Subcutaneous adipose tissue (tissue), 4 donors: Measurements from ENCODE around the gene ADAMTSL5. TPM values are rescaled to one million over a fixed set of nuclear protein-coding genes. Genes with fewer than 3 reads are reported as not detected.

Experiments used
- total RNA-seq, 4 donors: library from RNA; depleted of rRNA; stranded (reverse); fragments of >200 nt; gene quantifications; one replicate each; pipeline ENCODE4 v1.1.0, GENCODE V29; 2016
- TF ChIP-seq, protein P1 (sequence below): fragments of 450-650 bp; IDR thresholded peaks from one replicate; pipeline ENCODE4 v1.5.1; 2016; ENCODE audit warnings: low read depth, mild to moderate bottlenecking, control low read depth, antibody characterized with exemption, moderate library complexity

Gene ADAMTSL5
- total RNA-seq, 4 donors from 2014 or later, result 0.51 to 1.3 TPM; not detected in 2

DNA sequence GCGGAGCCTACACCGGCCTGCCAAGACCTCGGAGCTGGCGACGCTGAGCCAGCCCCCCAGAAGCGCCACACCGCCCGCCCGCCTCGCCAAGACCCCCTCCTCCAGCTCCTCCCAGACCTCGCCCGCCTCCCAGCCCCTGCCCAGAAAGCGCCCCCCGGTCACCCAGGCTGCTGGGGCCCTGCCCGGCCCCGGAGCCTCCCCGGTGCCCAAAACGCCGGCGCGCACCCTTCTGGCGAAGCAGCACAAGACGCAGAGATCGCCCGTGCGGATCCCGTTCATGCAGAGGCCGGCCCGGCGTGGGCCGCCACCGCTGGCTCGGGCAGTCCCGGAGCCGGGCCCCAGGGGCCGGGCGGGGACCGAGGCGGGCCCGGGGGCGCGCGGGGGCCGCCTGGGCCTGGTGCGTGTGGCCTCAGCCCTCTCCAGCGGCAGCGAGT lies 44.0 kb downstream of the ADAMTSL5 start:
- TF ChIP-seq, protein P1, sequence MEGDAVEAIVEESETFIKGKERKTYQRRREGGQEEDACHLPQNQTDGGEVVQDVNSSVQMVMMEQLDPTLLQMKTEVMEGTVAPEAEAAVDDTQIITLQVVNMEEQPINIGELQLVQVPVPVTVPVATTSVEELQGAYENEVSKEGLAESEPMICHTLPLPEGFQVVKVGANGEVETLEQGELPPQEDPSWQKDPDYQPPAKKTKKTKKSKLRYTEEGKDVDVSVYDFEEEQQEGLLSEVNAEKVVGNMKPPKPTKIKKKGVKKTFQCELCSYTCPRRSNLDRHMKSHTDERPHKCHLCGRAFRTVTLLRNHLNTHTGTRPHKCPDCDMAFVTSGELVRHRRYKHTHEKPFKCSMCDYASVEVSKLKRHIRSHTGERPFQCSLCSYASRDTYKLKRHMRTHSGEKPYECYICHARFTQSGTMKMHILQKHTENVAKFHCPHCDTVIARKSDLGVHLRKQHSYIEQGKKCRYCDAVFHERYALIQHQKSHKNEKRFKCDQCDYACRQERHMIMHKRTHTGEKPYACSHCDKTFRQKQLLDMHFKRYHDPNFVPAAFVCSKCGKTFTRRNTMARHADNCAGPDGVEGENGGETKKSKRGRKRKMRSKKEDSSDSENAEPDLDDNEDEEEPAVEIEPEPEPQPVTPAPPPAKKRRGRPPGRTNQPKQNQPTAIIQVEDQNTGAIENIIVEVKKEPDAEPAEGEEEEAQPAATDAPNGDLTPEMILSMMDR, result no peak

DNA sequence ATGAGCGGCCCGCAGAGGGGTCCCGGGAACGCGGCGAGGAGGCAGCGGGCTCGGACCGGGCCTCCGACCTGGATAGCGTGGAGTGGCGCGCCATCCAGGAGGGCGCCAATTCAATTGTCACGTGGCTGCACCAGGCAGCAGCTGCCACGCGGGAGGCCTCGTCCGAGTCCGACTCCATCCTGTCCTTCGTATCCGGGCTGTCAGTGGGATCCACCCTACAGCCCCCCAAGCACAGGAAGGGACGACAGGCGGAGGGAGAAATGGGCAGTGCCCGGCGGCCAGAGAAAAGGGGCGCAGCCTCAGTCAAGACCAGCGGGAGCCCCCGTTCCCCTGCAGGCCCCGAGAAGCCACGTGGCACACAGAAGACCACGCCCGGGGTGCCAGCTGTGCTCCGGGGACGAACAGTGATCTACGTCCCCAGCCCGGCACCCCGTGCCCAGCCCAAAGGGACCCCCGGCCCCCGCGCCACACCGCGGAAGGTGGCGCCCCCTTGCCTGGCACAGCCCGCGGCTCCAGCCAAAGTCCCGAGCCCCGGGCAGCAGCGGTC lies 44.5 kb downstream of the ADAMTSL5 start:
- TF ChIP-seq, protein P1, result no peak

DNA sequence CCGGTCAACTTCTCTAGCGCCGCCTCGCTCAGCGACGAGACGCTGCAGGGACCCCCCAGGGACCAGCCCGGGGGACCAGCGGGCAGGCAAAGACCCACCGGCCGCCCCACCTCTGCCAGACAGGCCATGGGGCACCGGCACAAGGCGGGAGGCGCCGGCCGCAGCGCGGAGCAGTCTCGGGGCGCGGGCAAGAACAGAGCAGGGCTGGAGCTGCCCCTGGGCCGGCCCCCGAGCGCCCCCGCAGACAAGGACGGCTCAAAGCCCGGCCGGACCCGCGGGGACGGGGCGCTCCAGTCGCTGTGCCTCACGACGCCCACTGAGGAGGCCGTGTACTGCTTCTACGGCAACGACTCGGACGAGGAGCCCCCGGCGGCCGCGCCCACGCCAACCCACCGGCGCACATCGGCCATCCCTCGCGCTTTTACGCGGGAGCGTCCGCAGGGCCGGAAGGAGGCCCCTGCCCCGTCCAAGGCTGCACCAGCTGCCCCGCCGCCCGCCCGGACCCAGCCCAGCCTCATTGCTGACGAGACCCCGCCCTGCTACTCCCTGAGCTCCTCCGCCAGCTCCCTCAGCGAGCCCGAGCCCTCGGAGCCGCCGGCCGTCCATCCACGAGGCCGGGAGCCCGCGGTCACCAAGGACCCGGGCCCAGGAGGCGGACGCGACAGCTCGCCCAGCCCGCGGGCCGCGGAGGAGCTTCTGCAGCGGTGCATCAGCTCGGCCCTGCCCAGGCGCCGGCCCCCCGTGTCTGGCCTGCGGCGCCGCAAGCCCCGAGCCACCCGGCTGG lies 45.1 kb downstream of the ADAMTSL5 start:
- TF ChIP-seq, protein P1, result no peak

DNA sequence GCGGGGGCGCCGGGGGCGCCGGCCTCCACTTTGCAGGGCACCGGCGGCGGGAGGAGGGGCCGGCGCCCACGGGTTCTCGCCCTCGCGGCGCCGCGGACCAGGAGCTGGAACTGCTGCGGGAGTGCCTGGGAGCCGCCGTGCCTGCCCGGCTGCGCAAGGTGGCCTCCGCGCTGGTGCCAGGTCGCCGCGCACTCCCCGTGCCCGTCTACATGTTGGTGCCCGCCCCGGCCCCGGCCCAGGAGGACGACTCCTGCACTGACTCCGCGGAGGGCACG lies 45.7 kb downstream of the ADAMTSL5 start:
- TF ChIP-seq, protein P1, result no peak

DNA sequence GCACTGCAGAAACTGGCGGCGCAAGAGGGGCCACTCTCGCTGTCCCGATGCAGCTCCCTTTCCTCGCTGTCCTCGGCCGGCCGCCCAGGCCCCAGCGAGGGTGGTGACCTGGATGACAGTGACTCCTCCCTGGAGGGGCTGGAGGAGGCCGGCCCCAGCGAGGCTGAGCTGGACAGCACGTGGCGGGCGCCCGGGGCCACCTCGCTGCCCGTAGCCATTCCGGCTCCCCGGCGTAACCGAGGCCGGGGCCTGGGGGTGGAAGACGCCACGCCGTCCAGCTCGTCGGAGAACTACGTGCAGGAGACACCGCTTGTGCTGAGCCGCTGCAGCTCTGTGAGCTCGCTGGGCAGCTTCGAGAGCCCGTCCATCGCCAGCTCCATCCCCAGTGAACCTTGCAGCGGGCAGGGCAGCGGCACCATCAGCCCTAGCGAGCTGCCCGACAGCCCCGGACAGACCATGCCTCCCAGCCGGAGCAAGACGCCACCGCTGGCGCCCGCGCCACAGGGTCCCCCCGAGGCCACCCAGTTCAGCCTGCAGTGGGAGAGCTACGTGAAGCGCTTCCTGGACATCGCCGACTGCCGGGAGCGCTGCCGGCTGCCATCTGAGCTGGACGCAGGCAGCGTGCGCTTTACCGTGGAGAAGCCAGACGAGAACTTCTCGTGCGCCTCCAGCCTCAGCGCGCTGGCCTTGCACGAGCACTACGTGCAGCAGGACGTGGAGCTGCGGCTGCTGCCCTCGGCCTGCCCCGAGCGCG lies 46.2 kb downstream of the ADAMTSL5 start:
- TF ChIP-seq, protein P1, result no peak

DNA sequence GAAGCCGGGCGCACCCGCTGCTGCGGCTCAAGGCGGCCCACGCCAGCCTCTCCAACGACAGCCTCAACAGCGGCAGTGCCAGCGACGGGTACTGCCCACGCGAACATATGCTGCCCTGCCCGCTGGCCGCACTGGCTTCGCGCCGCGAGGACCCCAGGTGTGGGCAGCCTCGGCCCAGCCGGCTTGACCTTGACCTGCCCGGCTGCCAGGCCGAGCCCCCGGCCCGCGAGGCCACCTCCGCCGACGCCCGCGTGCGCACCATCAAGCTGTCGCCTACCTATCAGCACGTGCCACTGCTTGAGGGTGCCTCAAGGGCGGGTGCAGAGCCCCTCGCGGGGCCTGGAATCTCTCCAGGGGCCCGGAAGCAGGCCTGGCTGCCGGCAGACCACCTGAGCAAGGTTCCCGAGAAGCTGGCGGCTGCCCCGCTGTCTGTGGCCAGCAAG lies 46.8 kb downstream of the ADAMTSL5 start:
- TF ChIP-seq, protein P1, result no peak
